GM12864 (cell line): ENCODE results near the gene LTC4S.

ENCODE experiments used
- DNase-seq: peaks from one replicate; pipeline ENCODE4 v3.0.0-alpha.2; 2011; ENCODE audit warnings: low read depth
- H3K4me3 ChIP-seq: 2 replicates; pipeline ENCODE4 v1.5.1; 2011; ENCODE audit warnings: mild to moderate bottlenecking, low read depth, low read length, control low read depth
- TF ChIP-seq, protein P1 (sequence below): IDR thresholded peaks from 2 replicates; pipeline ENCODE4 v1.5.1; 2011; ENCODE audit warnings: low read depth, mild to moderate bottlenecking, moderate library complexity, low read length, control low read depth, inconsistent platforms; ENCODE audit errors: missing control alignments

Gene LTC4S

DNA sequence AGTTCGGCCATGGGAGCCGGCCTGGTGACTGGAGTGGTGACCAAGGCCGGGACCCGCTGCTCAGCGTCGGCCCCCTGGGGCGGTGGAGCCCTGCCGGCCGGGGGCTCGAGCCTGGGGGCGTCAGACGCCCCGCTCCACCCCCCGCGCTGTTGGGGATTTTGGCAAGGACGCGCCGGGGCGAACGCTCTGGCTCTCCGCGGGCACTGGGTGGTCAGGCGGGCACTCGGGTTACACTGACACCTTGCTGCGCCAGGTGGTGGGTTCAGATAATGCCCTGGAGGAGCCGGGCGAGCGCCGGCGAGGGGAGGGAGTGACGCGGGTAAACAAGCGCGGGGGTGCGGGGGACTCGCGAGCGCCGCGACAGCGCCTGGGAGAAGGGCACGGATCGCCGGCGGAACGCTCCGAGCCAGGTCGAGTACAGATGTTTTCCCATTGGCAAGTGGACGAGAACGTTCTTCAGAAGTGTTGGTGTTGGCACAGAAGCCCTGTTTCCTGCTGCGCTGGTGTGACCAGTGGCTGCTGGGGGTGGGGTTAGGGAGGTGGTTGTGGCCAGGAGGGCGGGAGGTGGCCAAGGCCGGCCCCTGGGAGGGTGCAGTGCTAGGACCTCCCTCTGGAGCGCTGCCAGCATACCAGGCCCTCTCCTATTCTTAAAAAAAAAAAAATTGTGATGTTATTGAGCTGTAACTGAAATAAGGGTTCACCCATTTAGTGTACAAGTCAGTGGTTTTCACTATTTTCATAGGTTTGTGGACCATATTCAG, 27.7 kb downstream of the LTC4S start:
- DNase-seq = peak; percentile 68
- TF ChIP-seq, protein P1, sequence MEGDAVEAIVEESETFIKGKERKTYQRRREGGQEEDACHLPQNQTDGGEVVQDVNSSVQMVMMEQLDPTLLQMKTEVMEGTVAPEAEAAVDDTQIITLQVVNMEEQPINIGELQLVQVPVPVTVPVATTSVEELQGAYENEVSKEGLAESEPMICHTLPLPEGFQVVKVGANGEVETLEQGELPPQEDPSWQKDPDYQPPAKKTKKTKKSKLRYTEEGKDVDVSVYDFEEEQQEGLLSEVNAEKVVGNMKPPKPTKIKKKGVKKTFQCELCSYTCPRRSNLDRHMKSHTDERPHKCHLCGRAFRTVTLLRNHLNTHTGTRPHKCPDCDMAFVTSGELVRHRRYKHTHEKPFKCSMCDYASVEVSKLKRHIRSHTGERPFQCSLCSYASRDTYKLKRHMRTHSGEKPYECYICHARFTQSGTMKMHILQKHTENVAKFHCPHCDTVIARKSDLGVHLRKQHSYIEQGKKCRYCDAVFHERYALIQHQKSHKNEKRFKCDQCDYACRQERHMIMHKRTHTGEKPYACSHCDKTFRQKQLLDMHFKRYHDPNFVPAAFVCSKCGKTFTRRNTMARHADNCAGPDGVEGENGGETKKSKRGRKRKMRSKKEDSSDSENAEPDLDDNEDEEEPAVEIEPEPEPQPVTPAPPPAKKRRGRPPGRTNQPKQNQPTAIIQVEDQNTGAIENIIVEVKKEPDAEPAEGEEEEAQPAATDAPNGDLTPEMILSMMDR = no peak

DNA sequence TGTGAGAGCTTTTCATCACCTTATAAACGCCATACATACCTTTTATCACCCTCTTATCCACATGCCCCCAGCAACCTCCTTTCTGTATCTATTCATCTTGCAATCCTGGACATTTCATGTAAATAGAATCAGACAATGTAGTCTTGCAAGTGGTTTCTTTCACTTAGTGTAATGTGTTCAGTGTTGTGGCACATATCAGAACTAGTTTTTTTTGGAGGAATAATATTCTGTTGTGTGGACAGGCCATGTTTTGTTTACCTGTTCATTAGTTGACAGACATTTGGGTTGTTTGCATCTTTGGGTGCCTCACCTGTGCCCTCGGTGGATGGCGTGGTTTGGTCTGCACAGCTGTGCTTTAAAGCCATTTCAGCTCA, 28.3 kb downstream of the LTC4S start:
- TF ChIP-seq, protein P1 = no peak
- H3K4me3 ChIP-seq = peak overlapping the region; percentile 86
- no peak for DNase-seq

More for the DNA sequence above, 27.7 kb downstream of the LTC4S start:
- H3K4me3 ChIP-seq = peak overlapping the region; percentile 86

DNA sequence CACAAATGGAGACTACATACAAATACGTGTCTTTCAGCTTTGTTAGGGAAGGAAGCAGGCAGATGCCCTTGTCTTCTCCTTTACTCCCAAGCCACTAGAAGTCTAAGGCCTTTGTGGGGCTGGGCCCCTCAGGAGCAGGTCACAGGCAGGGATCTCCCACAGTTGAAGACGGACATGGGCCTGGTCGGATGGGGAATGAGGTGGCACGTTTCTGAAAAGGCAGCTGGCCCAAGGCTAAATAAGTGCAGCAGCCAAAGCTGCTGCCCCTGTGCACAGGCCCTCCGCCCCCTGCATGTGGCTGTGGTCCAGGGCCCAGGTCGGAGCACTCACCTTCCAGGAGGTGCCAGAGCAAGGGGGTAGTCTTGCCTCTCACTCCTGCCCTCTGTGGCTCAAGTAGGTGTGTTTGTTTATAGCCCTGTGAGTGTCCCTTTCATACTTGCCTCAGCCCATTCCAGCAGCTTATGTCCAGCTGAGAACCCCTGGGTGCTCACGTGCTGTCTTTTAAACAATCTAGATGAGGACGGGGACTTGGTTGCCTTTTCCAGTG, 28.7 kb downstream of the LTC4S start:
- TF ChIP-seq, protein P1 = no peak
- H3K4me3 ChIP-seq = no peak overlapping the region; the same call in 1 of the 2 replicates
- no peak for DNase-seq

DNA sequence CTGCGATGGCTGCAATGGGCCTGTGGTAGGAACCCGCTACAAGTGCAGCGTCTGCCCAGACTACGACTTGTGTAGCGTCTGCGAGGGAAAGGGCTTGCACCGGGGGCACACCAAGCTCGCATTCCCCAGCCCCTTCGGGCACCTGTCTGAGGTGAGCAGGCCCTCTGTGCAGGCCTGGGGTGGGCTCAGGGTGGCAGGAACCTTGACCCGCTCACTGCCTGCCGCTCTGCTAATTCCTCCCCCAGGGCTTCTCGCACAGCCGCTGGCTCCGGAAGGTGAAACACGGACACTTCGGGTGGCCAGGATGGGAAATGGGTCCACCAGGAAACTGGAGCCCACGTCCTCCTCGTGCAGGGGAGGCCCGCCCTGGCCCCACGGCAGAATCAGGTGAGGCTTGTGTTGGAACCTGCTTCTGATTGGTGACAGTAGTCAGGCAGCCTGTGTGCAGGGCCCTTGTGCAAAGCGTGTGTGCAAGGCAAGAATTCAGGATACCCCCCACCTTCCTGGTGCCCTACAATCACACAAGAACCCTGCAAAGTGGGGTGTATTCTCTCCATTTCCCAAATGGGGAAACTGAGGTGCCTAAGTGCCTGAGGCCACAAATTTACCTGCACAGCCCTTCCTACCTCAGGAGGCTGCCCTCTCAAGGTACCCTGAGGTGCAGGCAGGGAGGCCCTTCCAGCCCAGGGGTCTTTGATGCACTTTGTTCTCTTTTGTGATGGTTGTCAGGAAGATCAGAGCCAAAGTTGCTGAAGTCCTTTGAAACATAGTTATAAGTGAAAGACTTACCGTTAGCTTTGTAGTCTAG, 30.4 kb downstream of the LTC4S start:
- no peak for DNase-seq
- H3K4me3 ChIP-seq = no peak overlapping the region
- TF ChIP-seq, protein P1 = no peak

DNA sequence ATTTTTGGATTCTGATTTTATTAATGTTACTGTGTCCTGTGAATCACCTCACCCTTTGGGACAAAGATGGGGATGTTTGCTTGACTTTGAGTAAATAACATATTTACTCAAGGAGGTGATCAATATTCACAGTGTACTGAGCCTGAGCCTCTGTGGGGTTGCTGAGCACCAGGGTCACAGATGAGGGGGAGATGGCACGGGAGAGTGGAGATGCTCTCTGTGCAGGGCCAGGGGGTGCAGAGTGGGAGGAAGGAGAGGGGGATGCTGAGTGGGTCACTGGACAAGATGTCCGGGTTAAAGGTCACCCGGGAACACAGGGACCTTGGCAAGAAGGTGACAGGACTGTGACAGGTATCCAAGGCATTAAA, 30.9 kb downstream of the LTC4S start:
- DNase-seq = no peak
- TF ChIP-seq, protein P1 = no peak
- H3K4me3 ChIP-seq = no peak overlapping the region

DNA sequence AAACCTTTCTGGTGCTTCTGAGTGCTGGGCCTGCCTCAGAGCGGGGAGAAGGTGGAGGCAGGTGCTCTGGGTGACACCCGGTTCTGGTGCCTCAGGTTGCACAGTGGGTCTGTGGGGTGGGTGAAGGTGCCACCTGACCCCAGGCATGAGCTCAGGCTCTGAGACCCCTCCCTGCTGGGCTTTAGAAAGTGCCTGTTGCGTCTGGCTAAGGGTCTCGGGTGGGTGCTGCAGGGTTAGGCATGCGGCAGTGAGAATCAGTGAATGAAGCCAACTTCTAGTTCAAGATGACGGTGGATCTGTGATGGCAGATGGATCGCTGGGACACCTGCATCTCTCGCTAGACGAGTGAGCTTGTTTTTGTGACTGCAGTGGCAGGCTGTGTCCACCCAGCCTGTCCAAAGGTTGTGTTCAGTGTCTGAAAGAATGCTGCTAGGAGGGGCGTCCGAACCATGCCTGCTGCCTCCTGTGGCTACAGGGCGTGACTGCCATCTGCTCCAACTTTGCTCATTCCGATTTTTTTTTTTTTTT, 31.9 kb downstream of the LTC4S start:
- DNase-seq = no peak
- TF ChIP-seq, protein P1 = no peak
- no peak overlapping the region for H3K4me3 ChIP-seq
